ENCODE results near the gene SHISAL2A. TPM values are rescaled to one million over a fixed set of nuclear protein-coding genes. Genes with fewer than 3 reads are reported as not detected.

The SHISAL2A gene
- total RNA-seq, 1 donor from 2014 or later = not detected

DNA sequence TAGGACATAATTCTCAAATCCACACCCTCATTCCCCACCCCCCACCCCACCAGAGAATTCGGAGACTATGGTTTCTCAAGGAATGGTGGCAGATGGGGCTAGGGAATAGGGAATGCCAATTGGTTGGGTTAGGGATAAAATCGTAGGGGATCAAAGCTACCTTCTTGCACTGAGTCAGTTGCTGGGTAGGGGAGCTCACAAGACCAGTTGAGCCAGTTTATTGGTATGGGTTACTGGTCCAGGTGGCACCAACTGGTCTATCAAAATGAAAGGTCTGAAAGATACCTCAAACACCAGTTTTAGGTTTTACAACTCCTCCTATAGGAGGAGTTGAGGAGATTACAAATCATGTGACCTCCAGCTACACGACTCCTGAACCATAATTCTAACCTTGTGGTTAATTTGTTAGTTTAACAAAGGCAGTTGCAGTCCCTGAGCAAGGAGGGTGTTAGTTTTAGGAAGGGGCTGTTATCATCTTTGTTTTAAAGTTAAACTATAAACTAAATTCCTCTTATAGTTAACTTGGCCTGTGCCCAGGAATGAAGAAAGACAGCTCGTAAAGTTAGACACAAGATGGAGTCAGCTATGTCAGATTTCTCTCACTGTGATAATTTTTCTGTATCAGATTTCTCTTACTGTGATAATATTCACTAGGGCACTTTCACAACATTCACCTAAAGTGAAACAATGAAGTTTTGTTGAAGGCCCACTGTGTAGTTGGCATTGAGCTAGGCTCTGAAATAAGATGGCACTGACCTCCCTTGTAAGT lies 2.5 kb downstream of the SHISAL2A start:
- Histone ChIP-seq H3K36me3 (ENCODE audit: insufficient read depth, low read length) (no peaks in the 10 kb centered on the region), H3K27me3 (ENCODE audit: insufficient read depth, low read length) (peaks cover 32% of the 10 kb centered on the region), H3K79me2 (ENCODE audit: insufficient read depth, low read length) (no peaks in the 10 kb centered on the region), H3K4me3 (ENCODE audit: insufficient read depth, low read depth, low read length) (no peak overlapping the region), H3K4me2 (ENCODE audit: low read length) (no peak overlapping the region), H3K27ac (ENCODE audit: low read depth, low read length) (no peak overlapping the region), H3K9ac (ENCODE audit: low read length) (no peak overlapping the region), H4K20me1 (ENCODE audit: insufficient read depth, low read length) (no peaks in the 10 kb centered on the region), H3K9me3 (ENCODE audit: insufficient read depth, low read depth, low read length) (no peaks in the 10 kb centered on the region), H2AFZ (ENCODE audit: low read depth, low read length) (no peak overlapping the region), H3K4me1 (ENCODE audit: insufficient read depth, low read length) (no peaks in the 10 kb centered on the region)
- TF ChIP-seq, protein P1, sequence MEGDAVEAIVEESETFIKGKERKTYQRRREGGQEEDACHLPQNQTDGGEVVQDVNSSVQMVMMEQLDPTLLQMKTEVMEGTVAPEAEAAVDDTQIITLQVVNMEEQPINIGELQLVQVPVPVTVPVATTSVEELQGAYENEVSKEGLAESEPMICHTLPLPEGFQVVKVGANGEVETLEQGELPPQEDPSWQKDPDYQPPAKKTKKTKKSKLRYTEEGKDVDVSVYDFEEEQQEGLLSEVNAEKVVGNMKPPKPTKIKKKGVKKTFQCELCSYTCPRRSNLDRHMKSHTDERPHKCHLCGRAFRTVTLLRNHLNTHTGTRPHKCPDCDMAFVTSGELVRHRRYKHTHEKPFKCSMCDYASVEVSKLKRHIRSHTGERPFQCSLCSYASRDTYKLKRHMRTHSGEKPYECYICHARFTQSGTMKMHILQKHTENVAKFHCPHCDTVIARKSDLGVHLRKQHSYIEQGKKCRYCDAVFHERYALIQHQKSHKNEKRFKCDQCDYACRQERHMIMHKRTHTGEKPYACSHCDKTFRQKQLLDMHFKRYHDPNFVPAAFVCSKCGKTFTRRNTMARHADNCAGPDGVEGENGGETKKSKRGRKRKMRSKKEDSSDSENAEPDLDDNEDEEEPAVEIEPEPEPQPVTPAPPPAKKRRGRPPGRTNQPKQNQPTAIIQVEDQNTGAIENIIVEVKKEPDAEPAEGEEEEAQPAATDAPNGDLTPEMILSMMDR (IDR thresholded peaks at IDR 0.05; ENCODE audit: insufficient read depth, low read depth, low read length) = no peak
- no peak for TF ChIP-seq EZH2 (IDR thresholded peaks at IDR 0.05; ENCODE audit: insufficient read depth, low read length)
- Mint-ChIP-seq H3K4me1 (ENCODE audit: low read depth, unreplicated experiment) (peaks cover 9% of the 10 kb centered on the region), H3K4me3 (ENCODE audit: unreplicated experiment) (no peak overlapping the region), H3K36me3 (ENCODE audit: low read depth, unreplicated experiment) (no peaks in the 10 kb centered on the region), H3K9me3 (ENCODE audit: unreplicated experiment) (peaks cover 9% of the 10 kb centered on the region), H3K27me3 (ENCODE audit: low read depth, unreplicated experiment) (peaks cover 43% of the 10 kb centered on the region), H3K27ac (ENCODE audit: unreplicated experiment) (no peak overlapping the region)
- no peak for DNase-seq (ENCODE audit: low read depth)
- no peak for FAIRE-seq

DNA sequence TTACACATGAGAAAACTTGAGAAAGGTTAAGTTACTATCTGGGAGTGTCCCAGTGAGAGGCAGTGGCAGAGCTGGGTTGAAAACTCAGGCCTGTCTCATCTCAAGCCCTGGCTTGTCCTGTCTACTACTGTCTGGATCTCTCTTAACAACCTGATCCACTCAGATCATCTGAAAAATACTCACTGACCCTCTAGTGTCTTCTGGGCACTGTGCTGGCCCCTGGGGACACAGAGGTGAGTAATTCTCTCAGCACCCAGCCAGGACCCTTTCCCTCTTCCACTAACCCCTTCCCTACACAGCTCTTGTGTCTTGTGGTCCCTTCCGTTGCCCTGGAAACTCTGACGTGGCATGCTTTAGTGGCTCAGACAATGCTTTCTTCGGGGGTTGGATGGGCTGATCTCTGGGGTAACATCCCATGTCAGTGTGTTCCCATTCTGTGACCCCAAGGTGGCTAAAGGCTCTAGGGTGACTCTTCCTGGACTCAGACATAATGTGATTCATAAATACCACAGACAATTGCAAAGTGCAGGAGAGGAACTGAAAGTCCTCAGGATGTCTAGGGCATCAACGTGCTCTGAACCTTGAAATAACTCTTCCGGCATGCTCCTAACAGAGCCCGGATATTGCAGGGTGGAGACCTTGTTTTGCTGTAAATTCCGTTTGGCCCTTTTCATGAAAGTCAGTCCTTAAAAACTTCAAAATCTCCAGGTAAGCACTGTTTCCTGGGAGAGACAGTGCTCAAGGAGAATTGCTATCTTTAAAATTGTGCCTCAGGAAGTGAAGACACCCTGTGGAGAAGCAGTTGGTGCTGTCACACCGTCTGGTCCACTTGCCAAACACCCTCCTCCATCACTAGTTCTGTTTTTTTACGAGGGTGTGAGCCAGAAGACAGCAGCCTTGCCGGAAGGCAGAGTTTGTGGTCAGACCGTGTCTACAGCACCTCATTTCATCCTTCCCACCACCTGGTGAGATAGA lies 4.0 kb downstream of the SHISAL2A start:
- H3K27me3 Mint-ChIP-seq (ENCODE audit: low read depth, unreplicated experiment) = peaks cover 36% of the 10 kb centered on the region
- H2AFZ ChIP-seq (ENCODE audit: low read depth, low read length) = no peak overlapping the region
- no peak for FAIRE-seq

More for the DNA sequence above, 4.0 kb downstream of the SHISAL2A start:
- H3K27ac Mint-ChIP-seq (ENCODE audit: unreplicated experiment) = peak overlapping the region; percentile 34
- TF ChIP-seq EZH2 (IDR thresholded peaks at IDR 0.05; ENCODE audit: insufficient read depth, low read length) = no peak
- TF ChIP-seq, protein P1 (IDR thresholded peaks at IDR 0.05; ENCODE audit: insufficient read depth, low read depth, low read length) = no peak
- H3K36me3 ChIP-seq (ENCODE audit: insufficient read depth, low read length) = no peaks in the 10 kb centered on the region
- no peak overlapping the region for H3K27ac ChIP-seq (ENCODE audit: low read depth, low read length)
- H3K36me3 Mint-ChIP-seq (ENCODE audit: low read depth, unreplicated experiment) = no peaks in the 10 kb centered on the region
- no peak overlapping the region for H3K4me3 ChIP-seq (ENCODE audit: insufficient read depth, low read depth, low read length)
- no peak overlapping the region for H3K4me3 Mint-ChIP-seq (ENCODE audit: unreplicated experiment)
- peaks cover 9% of the 10 kb centered on the region for H3K9me3 Mint-ChIP-seq (ENCODE audit: unreplicated experiment)
- no peak overlapping the region for H3K4me2 ChIP-seq (ENCODE audit: low read length)
- peaks cover 26% of the 10 kb centered on the region for H3K27me3 ChIP-seq (ENCODE audit: insufficient read depth, low read length)
- H3K4me1 Mint-ChIP-seq (ENCODE audit: low read depth, unreplicated experiment) = peaks cover 11% of the 10 kb centered on the region
- no peaks in the 10 kb centered on the region for H3K79me2 ChIP-seq (ENCODE audit: insufficient read depth, low read length)
- DNase-seq (ENCODE audit: low read depth) = no peak
- H3K9ac ChIP-seq (ENCODE audit: low read length) = no peak overlapping the region
- no peaks in the 10 kb centered on the region for H3K4me1 ChIP-seq (ENCODE audit: insufficient read depth, low read length)
- H4K20me1 ChIP-seq (ENCODE audit: insufficient read depth, low read length) = no peaks in the 10 kb centered on the region
- H3K9me3 ChIP-seq (ENCODE audit: insufficient read depth, low read depth, low read length) = no peaks in the 10 kb centered on the region

All from astrocyte (in vitro differentiated cells and primary cell).